ENCODE measurements around the gene POLN.
A peak's percentile ranks its signal among the peaks of the same experiment; 100 is the strongest.
"Not testable (repeated sequence)": the region's sequence is repeated elsewhere in the genome, so short reads cannot be mapped to it uniquely, and the experiment has no call there.

POLN gene

GRCh38 chr4:2212831-2213230, 29.1 kb downstream of the POLN start:
- no peak for DNase-seq

- not testable (repeated sequence) for DNase-seq
These were observed 39.1 kb downstream of the POLN start for GRCh38 chr4:2202789-2203188.

GRCh38 chr4:2194496-2194895, 47.4 kb downstream of the POLN start:
- DNase-seq, result no peak

GRCh38 chr4:2193326-2193725, 48.6 kb downstream of the POLN start:
- no peak for DNase-seq

- no peak for DNase-seq
These were observed 55.1 kb downstream of the POLN start for GRCh38 chr4:2186865-2187172.

GRCh38 chr4:2186133-2186864, 55.6 kb downstream of the POLN start:
- no peak for DNase-seq

- DNase-seq, result no peak
These were observed 58.5 kb downstream of the POLN start for GRCh38 chr4:2183394-2183793.

- no peak for DNase-seq
These were observed 58.9 kb downstream of the POLN start for GRCh38 chr4:2182994-2183393.

- no peak for DNase-seq
These were observed 61.5 kb downstream of the POLN start for GRCh38 chr4:2180410-2180809.

- DNase-seq, result no peak
These were observed 62.2 kb downstream of the POLN start for GRCh38 chr4:2179717-2180116.

- no peak for DNase-seq
These were observed 62.9 kb downstream of the POLN start for GRCh38 chr4:2178986-2179385.

- no peak for DNase-seq
These were observed 64.4 kb downstream of the POLN start for GRCh38 chr4:2177443-2178093.

GRCh38 chr4:2175990-2176698, 65.8 kb downstream of the POLN start:
- no peak for DNase-seq

- DNase-seq, result no peak
These were observed 67.9 kb downstream of the POLN start for GRCh38 chr4:2174061-2174460.

- peak; percentile 2 for DNase-seq
These were observed 69.2 kb downstream of the POLN start for GRCh38 chr4:2172627-2173231.

GRCh38 chr4:2172161-2172560, 69.8 kb downstream of the POLN start:
- DNase-seq, result peak; percentile 9

- DNase-seq, result no peak
These were observed 73.2 kb downstream of the POLN start for GRCh38 chr4:2168469-2169319.

- DNase-seq, result no peak
These were observed 75.7 kb downstream of the POLN start for GRCh38 chr4:2166253-2166652.

- DNase-seq, result no peak
These were observed 76.5 kb downstream of the POLN start for GRCh38 chr4:2165391-2165790.

GRCh38 chr4:2163311-2163821, 78.6 kb downstream of the POLN start:
- DNase-seq, result no peak

- not testable (repeated sequence) for DNase-seq
These were observed 80.7 kb downstream of the POLN start for GRCh38 chr4:2161092-2161703.

- DNase-seq, result no peak
These were observed 82.0 kb downstream of the POLN start for GRCh38 chr4:2159931-2160330.

All from CD4-positive, alpha-beta T cell treated with Interleukin-17A for 1 hour (primary cell).